ENCODE measurements around the gene ANGPTL4. TPM values are rescaled to one million over a fixed set of nuclear protein-coding genes. Genes with fewer than 3 reads are reported as not detected.
"Not testable (repeated sequence)": the region's sequence is repeated elsewhere in the genome, so short reads cannot be mapped to it uniquely, and the experiment has no call there.

Gene ANGPTL4
- total RNA-seq, 1 donor from 2014 or later = 7.1 TPM

DNA sequence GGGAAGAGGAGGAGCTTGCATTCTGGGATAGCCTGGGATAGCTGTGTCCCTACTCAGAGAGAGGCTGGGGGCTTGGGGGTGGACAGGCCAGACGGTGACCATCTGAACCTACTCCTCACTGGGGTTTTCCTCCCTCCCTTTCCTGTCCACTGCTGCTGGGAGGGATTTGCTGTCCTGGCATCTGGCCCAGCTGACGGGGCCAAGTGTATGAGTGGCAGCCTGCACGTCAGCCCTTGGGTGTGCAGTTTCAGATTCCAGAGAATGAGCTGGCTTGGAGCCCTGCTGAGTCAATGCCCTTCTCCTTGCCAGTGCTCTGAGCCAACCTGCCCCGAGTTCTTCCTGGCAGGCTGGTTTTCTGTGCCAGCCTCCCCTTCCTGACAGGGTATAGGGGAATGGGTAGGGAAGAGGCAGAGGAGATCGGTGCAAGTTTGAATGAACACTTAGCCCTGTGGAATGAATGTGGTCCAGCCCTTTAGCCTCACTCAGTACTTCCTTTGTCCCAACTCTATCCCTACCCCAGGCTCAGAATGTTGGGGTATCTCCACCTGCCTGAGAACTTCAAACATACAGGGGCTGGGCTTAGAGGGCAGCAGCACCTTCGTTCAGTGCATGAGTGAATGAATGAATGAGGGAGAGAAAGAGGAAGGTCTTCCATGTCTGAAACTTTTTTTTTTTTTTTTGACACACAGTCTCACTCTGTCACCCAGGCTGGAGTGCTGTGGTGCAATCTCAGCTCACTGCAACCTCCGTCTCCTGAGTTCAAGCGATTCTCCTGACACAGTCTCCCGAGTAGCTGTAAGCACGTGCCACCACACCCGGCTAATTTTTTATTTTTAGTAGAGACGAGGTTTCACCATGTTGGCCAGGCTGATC, 1.8 kb upstream of the ANGPTL4 start:
- DNase-seq (ENCODE audit: low read depth in 2 of 2) = peak; percentile 96 to 99

DNA sequence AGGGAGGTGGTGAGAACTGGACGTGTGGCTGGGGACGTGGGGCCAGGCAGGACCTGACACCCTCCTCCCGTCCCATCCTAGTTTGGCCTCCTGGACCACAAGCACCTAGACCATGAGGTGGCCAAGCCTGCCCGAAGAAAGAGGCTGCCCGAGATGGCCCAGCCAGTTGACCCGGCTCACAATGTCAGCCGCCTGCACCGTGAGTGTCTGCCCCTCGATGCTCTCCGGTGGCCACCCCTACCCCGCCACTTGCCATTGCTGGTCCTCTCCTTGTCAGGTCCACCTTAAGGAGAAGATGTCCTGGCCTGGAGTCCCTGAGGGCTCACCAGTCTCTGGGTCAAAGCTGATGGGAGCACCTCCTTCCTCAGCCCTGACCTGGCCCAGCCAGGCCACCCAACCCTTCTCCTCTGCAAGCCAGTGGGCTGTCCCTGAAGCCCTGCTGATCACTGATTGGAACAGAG, 2.2 kb downstream of the ANGPTL4 start:
- DNase-seq (ENCODE audit: low read depth in 2 of 2) = peak in 1 of 2 donors; percentile 22

DNA sequence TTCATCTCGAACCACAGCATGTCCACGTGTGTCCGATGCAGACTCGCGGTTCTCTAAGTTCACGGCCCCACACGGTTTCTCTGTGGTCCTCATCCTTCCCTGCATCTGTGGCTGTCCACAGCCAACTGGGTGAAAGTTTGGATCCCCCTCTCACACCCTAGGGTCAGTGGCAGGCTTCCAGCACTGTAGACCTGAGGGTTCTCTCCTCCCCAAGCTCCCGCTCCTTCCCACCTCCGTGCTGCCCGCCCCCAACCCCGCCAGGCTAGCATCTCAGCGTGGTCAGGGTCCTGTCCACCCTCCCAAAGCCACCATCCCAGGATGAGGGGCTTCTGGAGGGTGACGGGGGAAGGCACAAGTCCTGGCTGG, 3.0 kb downstream of the ANGPTL4 start:
- peak in 1 of 2 donors; percentile 37 for DNase-seq (ENCODE audit: low read depth in 2 of 2)

DNA sequence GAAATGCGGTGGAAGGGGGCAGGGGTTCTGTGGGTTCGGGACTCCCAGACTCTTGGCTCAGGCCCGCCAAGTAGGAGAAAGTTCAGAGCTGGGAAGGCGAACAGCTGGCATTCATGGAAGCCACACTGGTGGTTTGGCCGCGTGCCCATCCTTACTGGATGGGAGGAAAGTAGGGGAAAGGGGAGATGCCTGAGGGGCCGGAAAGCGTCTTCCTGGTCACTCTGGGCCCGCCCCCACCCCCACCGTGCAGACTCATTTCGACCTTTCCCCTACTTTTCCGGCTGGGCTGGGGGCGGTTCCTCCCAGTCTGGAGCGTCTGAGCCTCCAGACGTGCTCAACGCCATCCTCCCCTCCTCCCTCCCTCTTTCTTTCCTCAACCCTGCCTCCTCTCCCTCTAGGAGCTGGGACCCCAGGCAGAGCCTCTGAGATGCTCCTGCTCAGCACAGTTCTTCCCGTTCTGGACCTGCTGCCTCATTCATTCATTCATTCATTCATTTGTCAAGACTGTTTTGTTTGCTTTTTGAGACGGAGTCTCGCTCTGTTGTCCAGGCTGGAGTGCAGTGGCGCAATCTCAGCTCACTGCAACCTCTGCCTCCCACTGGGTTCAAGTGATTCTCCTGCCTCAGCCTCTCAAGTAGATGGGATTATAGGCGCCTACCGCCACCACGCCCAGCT, 3.5 kb downstream of the ANGPTL4 start:
- DNase-seq (ENCODE audit: low read depth in 2 of 2) = peak; percentile 87 to 90

DNA sequence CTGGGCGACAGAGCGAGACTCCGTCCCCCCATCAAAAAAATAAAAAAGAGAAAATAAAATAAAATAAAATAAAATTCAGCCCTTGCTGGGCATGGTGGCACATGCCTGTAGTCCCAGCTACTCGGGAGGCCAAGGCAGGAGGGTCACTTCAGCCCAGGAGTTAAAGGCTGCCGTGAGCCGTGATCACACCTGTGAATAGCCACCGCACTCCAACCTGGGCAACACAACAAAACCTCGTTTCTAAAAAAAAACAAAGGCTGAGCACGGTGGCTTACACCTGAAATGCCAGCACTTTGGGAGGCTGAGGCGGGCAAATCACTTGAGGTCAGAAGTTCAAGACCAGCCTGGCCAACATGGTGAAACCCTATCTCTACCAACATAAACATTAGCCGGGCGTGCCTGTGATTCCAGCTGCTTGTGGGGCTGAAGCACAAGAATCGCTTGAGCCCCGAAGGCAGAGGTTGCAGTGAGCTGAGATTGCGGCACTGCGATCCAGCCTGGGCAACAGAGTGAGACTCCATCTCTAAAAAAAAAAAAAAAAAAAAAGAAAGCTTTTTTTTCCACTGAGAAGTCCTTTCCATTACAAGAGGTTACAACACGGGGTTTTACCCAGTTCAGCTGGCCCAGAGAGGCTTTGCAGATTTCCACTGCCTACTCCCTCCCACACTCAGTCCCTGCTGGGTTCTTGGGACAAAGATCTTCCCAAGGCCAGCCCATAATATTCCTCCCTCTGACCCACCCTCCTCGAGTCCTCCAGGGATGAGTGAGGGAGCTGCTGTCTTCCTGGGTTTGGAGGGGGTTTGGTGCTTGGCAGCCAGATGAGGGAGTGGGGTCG, 6.4 kb downstream of the ANGPTL4 start:
- no peak for DNase-seq (ENCODE audit: low read depth in 2 of 2)

DNA sequence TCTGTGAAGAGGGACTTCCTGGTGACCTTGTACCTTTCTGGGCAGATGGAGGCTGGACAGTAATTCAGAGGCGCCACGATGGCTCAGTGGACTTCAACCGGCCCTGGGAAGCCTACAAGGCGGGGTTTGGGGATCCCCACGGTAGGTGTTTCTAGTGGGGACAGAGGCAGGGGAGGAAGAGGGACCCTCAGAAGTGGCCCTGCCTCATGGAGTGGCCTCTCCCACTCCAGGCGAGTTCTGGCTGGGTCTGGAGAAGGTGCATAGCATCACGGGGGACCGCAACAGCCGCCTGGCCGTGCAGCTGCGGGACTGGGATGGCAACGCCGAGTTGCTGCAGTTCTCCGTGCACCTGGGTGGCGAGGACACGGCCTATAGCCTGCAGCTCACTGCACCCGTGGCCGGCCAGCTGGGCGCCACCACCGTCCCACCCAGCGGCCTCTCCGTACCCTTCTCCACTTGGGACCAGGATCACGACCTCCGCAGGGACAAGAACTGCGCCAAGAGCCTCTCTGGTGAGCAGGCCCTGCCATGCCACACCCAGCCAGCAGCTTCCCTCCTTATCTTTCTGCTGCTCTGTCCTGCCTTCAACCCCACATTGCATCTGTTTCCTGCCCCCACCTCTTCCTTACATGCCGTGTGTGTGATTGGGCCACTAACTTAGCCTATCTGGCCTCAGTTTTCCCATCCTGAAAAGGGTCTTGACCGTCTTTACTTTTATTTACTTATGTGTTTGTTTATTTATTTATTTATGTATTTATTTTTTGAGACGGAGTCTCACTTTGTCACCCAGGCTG, 7.3 kb downstream of the ANGPTL4 start:
- no peak for DNase-seq (ENCODE audit: low read depth in 2 of 2)

DNA sequence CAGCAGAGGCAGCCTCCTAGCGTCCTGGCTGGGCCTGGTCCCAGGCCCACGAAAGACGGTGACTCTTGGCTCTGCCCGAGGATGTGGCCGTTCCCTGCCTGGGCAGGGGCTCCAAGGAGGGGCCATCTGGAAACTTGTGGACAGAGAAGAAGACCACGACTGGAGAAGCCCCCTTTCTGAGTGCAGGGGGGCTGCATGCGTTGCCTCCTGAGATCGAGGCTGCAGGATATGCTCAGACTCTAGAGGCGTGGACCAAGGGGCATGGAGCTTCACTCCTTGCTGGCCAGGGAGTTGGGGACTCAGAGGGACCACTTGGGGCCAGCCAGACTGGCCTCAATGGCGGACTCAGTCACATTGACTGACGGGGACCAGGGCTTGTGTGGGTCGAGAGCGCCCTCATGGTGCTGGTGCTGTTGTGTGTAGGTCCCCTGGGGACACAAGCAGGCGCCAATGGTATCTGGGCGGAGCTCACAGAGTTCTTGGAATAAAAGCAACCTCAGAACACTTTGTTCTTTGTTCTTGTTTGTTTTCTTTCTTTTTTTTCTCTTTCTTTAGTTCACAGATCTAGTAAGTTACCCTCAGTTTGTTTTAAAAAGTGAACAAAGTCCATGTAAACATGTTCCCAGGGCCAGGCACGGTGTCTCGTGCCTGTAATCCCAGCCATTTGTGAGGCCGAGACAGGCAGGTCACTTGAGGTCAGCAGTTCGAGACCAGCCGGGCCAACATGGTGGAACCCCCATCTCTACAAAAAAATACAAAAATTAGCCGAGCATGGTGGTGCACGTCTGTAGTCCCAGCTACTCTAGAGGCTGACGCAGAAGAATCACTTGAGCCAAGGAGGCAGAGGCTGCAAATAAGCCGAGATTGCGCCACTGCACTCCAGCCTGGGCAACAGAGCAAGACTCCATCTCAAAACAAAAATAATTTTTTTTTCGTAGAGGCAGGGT, 10.2 kb downstream of the ANGPTL4 start:
- DNase-seq (ENCODE audit: low read depth in 2 of 2) = no peak

DNA sequence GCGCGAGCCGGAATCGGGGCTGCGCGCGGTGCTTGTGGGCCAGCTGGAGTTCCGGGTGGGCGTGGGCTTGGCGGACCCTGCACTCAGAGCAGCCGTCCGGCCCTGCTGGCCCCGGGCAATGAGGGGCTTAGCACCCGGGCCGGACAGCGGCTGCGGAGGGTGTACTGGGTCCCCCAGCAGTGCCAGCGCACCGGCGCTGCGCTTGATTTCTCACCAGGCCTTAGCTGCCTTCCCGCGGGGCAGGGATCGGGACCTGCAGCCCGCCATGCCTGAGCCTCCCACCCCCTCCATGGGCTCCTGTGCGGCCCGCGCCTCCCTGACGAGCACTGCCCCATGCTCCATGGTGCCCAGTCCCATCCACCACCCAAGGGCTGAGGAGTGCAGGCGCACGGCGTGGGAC, 11.8 kb downstream of the ANGPTL4 start:
- DNase-seq (ENCODE audit: low read depth in 2 of 2) = not testable (repeated sequence)

DNA sequence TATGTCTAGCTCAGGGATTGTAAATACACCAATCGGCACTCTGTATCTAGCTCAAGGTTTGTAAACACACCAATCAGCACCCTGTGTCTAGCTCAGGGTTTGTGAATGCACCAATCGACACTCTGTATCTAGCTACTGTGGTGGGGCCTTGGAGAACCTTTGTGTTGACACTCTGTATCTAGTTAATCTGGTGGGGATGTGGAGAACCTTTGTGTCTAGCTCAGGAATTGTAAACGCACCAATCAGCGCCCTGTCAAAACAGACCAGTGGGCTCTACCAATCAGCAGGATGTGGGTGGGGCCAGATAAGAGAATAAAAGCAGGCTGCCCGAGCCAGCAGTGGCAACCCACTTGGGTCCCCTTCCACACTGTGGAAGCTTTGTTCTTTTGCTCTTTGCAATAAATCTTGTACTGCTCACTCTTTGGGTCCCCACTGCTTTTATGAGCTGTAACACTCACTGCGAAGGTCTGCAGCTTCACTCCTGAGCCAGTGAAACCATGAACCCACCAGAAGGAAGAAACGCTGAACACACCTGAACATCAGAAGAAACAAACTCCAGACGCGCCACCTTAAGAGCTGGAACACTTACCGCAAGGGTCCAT, 12.5 kb downstream of the ANGPTL4 start:
- not testable (repeated sequence) for DNase-seq (ENCODE audit: low read depth in 2 of 2)

DNA sequence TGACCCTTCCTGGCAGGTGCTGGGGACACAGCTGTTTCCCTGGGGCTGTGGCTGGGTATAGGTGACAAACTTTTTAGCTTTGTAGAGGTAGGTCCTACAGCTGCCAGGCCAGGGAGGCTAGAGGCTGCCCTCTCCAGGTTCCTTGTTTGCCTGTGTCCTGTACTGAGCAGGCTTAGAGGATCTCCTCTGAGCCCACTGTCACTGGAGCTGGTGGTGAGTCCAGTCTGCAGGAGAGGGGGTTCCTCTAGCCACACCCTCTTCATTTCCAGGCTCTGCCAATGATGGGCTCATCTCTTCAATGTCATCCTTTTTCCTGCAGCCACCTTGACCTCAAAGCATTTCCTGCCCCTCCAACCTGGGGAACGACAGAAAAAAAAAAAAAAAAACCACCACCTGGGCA, 13.6 kb downstream of the ANGPTL4 start:
- no peak for DNase-seq (ENCODE audit: low read depth in 2 of 2)

DNA sequence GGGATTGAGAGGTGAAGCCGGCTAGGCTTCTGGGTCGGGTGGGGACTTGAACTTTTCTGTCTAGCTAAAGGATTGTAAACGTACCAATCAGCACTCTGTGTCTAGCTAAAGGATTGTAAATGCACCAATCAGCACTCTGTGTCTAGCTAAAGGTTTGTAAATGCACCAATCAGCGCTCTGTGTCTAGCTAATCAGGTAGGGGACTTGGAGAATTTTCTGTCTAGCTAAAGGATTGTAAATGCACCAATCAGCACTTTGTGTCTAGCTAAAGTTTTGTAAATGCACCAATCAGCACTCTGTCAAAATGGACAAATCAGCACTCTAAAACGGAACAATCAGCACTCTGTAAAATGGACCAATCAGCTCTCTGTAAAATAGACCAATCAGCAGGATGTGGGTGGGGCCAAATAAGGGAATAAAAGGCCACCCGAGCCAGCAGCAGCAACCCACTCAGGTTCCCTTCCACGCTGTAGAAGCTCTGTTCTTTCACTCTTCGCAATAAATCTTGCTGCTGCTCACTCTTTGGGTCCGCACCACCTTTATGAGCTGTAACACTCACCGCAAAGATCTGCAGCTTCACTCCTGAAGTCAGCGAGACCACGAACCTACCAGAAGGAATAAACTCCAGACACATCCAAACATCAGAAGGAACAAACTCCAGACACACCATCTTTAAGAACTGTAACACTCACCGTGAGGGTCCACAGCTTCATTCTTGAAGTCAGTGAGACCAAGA, 15.4 kb downstream of the ANGPTL4 start:
- DNase-seq (ENCODE audit: low read depth in 2 of 2) = not testable (repeated sequence)

DNA sequence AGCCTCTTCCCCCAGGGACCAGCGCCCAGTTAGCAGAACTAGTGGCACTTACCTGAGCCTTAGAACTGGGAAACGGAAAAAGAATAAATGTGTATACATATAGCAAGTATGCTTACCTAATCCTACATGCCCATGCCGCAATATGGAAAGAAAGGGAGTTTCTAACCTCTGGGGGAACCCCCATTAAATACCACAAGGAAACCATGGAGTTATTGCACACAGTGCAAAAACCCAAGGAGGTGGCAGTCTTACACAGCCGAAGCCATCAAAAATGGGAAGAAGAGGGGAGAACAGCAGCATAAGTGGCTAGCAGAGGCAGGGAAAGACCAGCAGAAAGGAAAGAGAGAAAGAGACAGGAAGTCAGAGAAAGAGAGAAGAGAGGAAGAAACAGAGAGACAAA, 20.6 kb downstream of the ANGPTL4 start:
- not testable (repeated sequence) for DNase-seq (ENCODE audit: low read depth in 2 of 2)

DNA sequence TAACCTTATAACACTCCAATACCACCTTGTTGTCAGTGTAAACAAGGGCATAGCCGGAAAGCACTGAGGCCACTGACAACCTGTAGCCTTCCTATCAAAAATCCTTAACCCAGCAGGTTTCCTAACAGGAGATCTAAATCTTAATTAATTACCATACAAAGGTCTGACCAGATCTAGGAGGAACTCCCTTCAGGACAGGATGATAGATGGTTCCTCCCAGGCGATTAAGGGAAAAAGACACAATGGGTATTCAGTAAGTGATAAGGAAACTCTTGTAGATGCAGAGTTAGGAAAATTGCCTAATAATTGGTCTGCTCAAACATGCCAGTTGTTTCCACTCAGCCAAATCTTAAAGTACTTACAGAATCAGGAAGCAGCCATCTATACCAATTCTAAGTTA, 21.1 kb downstream of the ANGPTL4 start:
- not testable (repeated sequence) for DNase-seq (ENCODE audit: low read depth in 2 of 2)

DNA sequence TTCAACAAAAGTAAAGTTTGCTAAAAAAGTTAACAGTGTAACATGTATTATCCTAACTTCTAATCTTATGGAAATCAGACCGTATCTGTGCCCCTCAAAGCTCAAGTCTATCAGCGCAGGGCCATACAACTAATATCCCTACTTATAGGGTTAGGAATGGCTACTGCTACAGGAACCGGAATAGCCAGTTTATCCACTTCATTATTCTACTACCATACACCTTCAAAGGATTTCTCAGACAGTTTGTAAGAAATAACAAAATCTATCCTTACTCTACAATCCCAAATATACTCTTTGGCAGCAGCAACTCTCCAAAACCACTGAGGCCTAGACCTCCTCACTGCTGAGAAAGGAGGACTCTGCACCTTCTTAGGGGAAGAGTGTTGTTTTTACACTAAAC, 21.6 kb downstream of the ANGPTL4 start:
- DNase-seq (ENCODE audit: low read depth in 2 of 2) = not testable (repeated sequence)

DNA sequence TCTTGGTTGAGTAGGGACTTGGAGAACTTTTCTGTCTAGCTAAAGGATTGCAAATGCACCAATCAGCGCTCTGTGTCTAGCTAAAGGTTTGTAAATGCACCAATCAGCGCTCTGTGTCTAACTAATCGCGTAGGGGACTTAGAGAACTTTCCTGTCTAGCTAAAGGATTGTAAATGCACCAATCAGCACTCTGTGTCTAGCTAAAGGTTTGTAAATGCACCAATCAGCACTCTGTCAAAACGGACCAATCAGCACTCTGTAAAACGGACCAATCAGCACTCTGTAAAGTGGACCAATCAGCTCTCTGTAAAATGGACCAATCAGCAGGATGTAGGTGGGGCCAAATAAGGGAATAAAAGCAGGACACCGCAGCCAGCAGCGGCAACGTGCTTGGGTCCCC, 22.5 kb downstream of the ANGPTL4 start:
- DNase-seq (ENCODE audit: low read depth in 2 of 2) = not testable (repeated sequence)

DNA sequence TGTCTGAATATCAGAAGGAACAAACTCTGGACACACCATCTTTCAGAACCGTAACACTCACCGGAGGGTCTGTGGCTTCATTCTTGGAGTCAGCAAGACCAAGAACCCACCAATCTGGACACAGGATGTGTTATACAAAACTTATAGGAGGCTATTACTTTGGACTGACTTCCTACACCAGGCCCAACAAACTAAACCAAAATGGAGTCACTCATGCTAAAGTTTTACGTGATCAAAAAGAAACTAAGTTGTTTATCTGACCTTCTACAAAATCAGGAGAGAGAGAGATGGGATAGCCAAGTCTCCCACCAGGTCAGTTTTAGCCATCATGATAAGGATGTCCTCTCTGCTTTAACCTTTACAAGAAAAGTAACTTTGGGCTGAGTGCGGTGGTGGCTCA, 23.0 kb downstream of the ANGPTL4 start:
- no peak for DNase-seq (ENCODE audit: low read depth in 2 of 2)

DNA sequence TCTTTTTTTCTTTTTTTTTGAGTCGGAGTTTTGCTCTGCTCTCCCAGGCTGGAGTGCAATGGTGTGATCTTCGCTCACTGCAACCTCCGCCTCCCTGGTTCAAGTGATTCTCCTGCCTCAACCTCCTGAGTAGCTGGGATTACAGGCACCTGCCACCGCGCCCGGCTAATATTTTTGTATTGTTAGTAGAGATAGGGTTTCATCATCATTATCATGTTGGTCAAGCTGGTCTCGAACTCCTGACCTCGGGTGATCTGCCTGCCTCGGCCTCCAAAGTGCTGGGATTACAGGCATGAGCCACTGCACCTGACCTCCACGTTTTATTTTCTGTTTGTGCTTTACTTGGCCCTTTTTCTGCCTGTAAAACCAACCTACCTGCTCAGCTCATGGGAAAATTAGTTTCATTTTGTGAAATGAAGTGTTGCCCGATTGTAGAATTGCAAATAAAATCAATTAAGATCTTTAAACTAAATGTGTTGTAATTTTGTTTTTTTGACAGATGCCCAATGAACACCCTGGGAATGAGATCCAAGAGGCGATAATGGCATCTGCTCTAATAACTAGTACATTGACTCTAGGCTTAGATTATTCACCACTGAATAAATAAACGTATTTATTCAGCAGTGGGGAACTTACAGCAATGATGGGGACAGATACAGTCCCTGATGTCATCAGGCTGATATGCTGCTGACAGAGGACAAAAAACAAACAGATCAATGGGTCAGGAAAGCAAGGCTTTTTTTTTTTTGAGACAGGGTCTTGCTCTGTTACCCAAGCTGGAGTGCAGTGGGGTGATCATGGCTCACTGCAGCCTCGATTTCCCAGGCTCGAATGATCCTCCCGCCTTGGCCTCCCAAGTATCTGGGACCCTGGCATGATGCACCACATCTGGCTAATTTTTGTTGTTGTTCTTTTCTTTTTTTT, 24.0 kb downstream of the ANGPTL4 start:
- DNase-seq (ENCODE audit: low read depth in 2 of 2) = peak in 1 of 2 donors; percentile 69

DNA sequence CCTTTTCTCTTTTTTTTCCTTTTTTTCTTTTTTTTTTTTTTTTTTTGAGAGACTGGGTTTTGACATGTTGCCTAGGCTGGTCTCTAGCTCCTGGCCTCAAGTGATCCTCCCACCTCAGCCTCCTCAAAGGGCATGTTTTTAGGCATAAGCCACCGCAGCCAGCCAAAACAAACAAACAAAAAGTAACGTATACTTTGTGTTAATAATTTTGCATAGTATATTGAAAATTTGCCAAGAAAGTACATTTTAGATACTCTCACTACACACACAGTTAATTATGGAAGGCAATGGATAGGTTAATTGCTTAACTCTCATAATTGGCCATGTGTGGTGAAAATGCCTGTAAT, 24.6 kb downstream of the ANGPTL4 start:
- no peak for DNase-seq (ENCODE audit: low read depth in 2 of 2)
